GM19099 (cell line): ENCODE measurements around the gene METTL6.

ENCODE experiments used
- POLR2A ChIP-seq: IDR thresholded peaks from 3 replicates; pipeline ENCODE4 v1.6.1; 2011; ENCODE audit warnings: low read depth; ENCODE audit not compliant: insufficient read length; ENCODE audit errors: extremely low read depth

METTL6 gene

GRCh38 chr3:15360788-15361493 is 66.4 kb downstream of the METTL6 start:
- TF ChIP-seq POLR2A = no peak
